NCI-H69 (cell line): ENCODE results near the gene MYO5B.
"Not testable (repeated sequence)": the region's sequence is repeated elsewhere in the genome, so short reads cannot be mapped to it uniquely, and the experiment has no call there.

Source experiments
- DNase-seq: peaks from one replicate; lab custom pipeline; 2025; lab: John Stamatoyannopoulos, UW

Gene MYO5B

DNA sequence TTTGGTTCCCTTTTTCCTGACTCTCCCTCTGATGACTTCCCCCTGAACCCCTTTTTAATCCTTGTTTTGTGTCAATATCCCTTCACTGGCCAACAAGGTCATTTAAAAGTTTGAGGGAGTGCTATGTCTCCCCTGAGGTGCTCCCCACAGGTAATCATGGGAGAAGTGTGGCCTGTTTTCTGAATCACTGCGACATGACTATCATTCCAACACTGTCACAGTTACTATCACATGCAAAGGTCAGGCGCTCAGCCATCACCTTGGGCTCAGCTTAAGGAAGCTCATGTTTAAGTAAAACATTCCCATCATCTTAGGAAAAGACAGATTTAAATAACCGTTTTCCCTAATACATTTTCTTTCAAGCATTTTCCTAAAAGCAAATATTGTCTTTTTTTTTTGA, 360.7 kb downstream of the MYO5B start:
- DNase-seq: no peak

- no peak for DNase-seq
These were observed 361.1 kb downstream of the MYO5B start for GRCh38 chr18:49833814-49834213.

DNA sequence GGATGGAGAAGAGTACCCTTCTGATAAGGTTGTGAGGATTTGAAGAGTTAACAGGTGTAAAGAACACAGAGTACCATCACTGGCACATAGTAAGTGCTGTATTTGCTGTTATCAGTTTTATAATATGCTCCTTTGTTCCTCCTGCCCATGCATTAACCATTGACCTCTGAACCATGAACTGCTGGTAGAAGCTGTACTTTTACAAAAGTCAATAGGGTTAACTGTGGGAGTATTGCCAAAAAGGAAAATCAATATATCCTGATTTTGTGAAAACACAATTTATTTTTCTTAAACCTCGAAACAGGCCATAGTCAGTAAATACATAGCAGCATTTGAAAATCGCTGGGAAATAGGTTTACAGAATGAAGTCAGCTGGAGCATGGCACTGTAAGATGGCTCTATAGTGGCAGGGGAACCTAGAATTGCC, 362.7 kb downstream of the MYO5B start:
- no peak for DNase-seq

DNA sequence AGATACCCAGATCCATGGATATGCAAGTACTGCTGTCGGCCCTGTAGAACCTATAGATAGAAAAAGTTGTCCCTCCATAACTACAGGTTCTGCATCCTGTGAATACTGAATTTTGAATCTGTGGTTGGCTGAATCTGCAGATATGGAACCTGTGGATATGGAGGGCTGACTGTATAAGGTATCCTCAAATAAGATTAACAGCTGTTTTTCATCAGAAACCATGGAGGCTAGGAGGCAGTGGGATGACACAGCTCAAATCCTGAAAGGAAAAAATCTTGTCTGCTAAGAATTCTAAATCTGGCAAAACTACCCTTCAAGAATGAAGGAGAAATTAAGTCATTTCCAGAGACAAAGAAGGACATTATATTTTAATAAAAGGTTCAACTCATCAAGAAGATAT, 367.0 kb downstream of the MYO5B start:
- no peak for DNase-seq

GRCh38 chr18:49819823-49820671, 374.9 kb downstream of the MYO5B start:
- DNase-seq: no peak

GRCh38 chr18:49819071-49819662, 375.8 kb downstream of the MYO5B start:
- no peak for DNase-seq

- no peak for DNase-seq
These were observed 377.0 kb downstream of the MYO5B start for GRCh38 chr18:49817947-49818346.

DNA sequence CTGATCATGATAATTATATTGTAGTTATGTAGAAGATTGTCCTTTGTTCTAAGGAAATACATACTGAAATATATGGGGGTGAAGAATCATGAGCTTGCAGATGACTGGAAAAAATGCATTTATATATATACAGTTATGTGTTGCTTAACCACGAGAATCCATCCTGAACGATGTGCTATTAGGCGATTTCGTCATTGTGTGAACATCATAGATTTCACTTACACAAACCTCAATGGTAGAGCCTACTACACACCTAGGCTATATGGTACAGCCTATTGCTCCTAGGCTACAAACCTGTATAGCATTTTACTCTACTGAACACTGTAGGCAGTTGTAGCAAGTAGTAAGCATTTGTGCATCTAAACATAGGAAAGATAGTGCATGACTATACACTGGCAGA, 379.0 kb downstream of the MYO5B start:
- no peak for DNase-seq

GRCh38 chr18:49814147-49814499, 380.8 kb downstream of the MYO5B start:
- DNase-seq: peak; percentile 91

GRCh38 chr18:49813319-49814146, 381.4 kb downstream of the MYO5B start, which contains the start of gene ACAA2:
Gene ACAA2, minus strand, starts transcription at chr18:49813533. Its CDS starts 49 bp downstream, at chr18:49813484.
- peak; percentile 97 for DNase-seq

DNA sequence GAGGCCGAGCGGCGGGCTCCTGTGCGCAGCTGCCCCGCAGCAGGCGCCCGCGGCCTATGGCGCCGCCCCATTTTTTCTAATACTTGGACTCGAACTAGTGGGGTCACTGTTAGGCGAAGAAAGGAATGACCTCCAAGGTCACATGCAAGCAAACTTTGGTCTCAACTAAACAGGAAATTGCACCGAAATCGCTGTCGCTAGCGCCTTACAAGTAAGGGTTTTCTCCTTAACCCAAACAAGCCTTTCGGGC, 382.0 kb downstream of the MYO5B start:
- peak; percentile 85 for DNase-seq

GRCh38 chr18:49812286-49813068, 382.5 kb downstream of the MYO5B start:
- DNase-seq: peak; percentile 78

GRCh38 chr18:49811151-49811938, 383.6 kb downstream of the MYO5B start:
- peak; percentile 46 for DNase-seq

DNA sequence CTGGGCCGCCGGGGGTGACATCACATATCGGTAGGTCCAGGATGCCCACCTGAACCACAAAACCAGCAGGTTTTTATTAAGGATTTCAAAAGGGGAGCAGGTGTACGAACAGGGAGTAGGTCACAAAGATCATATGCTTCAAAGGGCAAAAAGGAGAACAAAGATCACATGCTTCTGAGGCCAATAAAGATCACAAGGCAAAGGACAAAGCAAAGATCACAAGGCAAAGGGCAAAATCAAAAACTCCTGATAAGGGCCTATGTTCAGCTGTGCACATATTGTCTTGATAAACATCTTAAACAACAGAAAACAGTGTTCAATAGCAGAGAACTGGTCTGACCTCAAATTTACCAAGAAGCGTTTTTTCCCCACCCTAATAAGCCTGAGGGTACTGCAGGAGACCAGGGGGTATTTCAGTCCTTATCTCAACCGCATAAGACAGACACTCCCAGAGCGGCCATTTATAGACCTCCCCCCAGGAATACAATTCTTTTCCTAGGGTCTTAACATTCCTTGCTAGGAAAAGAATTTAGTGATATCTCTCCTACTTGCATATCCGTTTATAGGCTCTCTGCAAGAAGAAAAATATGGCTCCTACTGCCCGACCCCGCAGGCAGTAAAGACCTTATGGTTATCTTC, 386.3 kb downstream of the MYO5B start:
- DNase-seq: not testable (repeated sequence)

DNA sequence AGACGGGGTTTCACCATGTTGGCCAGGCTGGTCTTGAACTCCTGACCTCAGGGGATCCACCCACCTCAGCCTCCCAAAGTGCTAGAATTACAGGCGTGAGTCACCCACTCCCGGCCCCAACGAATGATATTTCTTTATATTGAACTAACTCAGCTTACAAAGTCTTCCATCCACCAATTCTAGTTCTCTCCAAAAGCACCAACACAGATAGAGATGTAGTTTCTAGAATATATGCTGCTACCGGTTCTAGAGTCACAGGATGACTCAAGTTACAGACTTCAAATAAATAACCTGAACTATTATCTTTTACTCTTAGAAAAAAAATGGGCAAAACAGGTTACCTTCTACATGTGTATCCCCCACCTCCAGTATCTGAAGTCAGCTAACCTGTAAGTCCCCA, 390.9 kb downstream of the MYO5B start:
- no peak for DNase-seq

- no peak for DNase-seq
These were observed 392.3 kb downstream of the MYO5B start for GRCh38 chr18:49802623-49803022.

- DNase-seq: not testable (repeated sequence)
These were observed 394.5 kb downstream of the MYO5B start for GRCh38 chr18:49800491-49800890.

DNA sequence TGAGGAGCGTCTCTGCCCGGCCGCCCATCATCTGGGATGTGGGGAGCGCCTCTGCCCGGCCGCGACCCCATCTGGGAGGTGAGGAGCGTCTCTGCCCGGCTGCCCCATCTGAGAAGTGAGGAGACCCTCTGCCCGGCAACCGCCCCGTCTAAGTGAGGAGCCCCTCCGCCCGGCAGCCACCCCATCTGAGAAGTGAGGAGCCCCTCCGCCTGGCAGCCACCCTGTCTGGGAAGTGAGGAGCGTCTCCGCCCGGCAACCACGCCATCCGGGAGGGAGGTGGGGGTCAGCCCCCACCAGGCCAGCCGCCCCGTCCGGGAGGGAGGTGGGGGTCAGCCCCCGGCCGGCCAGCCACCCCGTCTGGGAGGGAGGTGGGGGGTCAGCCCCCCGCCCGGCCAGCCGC, 395.1 kb downstream of the MYO5B start:
- DNase-seq: not testable (repeated sequence)

- no peak for DNase-seq
These were observed 396.9 kb downstream of the MYO5B start for GRCh38 chr18:49798001-49798400.

DNA sequence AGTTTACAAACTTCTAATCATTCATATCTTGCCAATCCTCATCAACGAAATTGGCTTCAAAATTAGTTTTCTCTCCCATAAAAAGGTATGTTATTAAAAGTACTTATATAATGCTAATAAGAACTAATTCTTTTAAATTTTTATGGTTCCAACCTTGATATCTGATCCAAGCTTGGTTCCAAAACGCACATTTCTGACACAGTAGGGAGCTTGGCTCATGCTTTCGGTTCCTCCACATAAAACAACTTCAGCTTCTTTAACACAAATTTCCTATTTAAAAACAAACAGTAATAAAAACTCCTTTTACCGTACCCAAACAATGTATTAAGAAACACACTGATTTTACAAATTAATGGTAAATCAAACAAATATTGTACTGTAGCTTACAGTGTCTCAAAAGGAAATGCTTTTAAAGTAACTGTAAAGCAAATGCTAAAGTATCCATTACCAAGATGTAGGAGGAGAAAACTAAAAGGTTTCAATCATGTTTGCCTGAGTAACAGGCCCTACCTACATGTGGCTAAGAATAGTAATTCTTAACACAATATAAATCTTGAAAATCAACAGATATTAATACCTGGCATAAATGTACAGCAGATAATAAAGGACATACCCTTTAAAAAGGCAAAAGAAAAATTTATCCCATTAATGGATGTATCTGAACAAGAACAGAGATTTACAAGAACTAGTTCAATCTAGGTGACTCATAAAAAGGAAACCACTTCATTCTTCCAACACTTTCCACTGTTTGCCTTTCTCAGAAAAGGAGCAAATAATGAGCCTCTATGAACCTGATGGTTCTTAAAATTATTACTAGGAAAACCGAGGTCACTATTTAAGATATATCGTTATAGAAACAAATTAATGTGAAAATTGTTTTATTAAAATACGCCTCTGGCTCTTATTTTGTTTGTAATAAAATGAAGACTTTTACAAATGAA, 399.1 kb downstream of the MYO5B start:
- DNase-seq: no peak
